Right atrium auricular region (tissue), 2 donors: Measurements from ENCODE around the gene MPZL1. TPM values are rescaled to one million over a fixed set of nuclear protein-coding genes. Genes with fewer than 3 reads are reported as not detected.
A peak's percentile ranks its signal among the peaks of the same experiment; 100 is the strongest.

ENCODE experiments used
- DNase-seq: peaks from one replicate; pipeline ENCODE4 v3.0.0-alpha.2; 2019; ENCODE audit warnings: low spot score
- H3K27ac ChIP-seq, 2 donors: fragments of 200-600 bp; sonication (generic); 1 replicate in 1 of 2; 2 replicates in 1 of 2; pipeline ENCODE4 v1.5.1; 2016 to 2019
- H3K27me3 ChIP-seq, 2 donors: fragments of 200-600 bp; sonication (generic); one replicate each; pipeline versions ENCODE4 v1.5.1 to v1.6.0; 2017 to 2019
- H3K36me3 ChIP-seq: fragments of 200-600 bp; sonication (generic); one replicate; pipeline ENCODE4 v1.5.1; 2016
- H3K4me1 ChIP-seq, 2 donors: fragments of 200-600 bp; sonication (generic); one replicate each; pipeline versions ENCODE4 v1.5.1 to v1.6.0; 2017 to 2019
- H3K4me3 ChIP-seq, 2 donors: fragments of 200-600 bp; sonication (generic); 1 replicate in 1 of 2; 2 replicates in 1 of 2; pipeline ENCODE4 v1.5.1; 2017 to 2019; ENCODE audit warnings: mild to moderate bottlenecking in 1 of 2, moderate library complexity in 1 of 2
- H3K9me3 ChIP-seq, 2 donors: fragments of 200-600 bp; sonication (generic); one replicate each; pipeline ENCODE4 v1.5.1; 2019
- CTCF ChIP-seq, 2 donors: fragments of 200-600 bp; sonication (generic); IDR thresholded peaks; one replicate each; pipeline ENCODE4 v1.5.1; 2019; ENCODE audit warnings: antibody characterized with exemption in 2 of 2
- total RNA-seq, 2 donors: library from RNA; depleted of rRNA; stranded (reverse); fragments of >200 nt; gene quantifications; one replicate each; pipeline ENCODE4 v1.1.0, GENCODE V29; 2016

MPZL1 gene
- total RNA-seq, 2 donors from 2014 or later: 22.4 to 52.0 TPM

DNA sequence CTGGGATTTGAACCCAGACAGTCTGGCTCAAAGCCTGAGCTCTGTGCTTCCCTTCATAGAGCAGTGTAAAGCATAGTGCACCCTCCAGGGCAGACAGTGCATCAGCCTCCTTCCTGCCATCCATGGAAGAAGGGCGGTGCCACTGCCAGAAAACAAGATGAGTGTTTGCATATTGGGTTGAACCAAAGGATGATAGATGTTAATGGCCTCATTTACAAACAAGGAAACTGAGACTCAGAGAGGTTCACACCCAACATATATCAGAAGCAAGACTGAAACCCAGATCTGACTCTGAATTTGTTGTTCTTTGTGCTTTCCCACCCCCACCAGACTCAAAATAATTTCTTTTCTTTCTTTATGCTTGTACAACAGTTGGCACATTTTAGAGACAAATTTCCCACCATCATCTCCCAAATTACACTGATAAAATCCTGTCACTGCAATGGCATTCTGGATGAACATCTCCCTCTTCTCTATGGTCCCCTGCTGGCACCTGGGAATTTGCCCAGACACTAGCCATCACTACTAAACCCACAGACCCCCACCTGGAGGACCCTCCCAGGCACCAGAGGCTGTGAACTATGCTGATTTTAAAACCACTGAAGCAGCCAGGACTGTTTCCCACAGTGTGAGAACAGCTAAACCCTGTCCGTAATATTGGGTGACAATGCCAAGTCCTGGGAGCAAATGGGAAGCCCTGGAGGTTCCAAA lies 45.4 kb upstream of the MPZL1 start:
- H3K4me3 ChIP-seq: no peak overlapping the region
- no peak for DNase-seq
- peaks cover 11% of the 10 kb centered on the region for H3K36me3 ChIP-seq
- H3K27ac ChIP-seq: no peak overlapping the region
- no peak for TF ChIP-seq CTCF (IDR thresholded peaks at IDR 0.05)
- peaks cover 3 to 38% of the 10 kb centered on the region in 2 donors for H3K4me1 ChIP-seq
- no peaks in the 10 kb centered on the region for H3K27me3 ChIP-seq
- no peaks in the 10 kb centered on the region for H3K9me3 ChIP-seq

GRCh38 chr1:167676916-167677848 lies 44.6 kb upstream of the MPZL1 start:
- DNase-seq: no peak
- no peaks in the 10 kb centered on the region for H3K27me3 ChIP-seq
- TF ChIP-seq CTCF (IDR thresholded peaks at IDR 0.05): no peak
- peaks cover 3 to 40% of the 10 kb centered on the region in 2 donors for H3K4me1 ChIP-seq
- no peak overlapping the region for H3K27ac ChIP-seq
- H3K36me3 ChIP-seq: peaks cover 11% of the 10 kb centered on the region
- H3K4me3 ChIP-seq: no peak overlapping the region
- no peaks in the 10 kb centered on the region for H3K9me3 ChIP-seq

GRCh38 chr1:167678422-167678821 lies 43.4 kb upstream of the MPZL1 start:
- no peaks in the 10 kb centered on the region for H3K27me3 ChIP-seq
- H3K36me3 ChIP-seq: peaks cover 7% of the 10 kb centered on the region
- H3K4me3 ChIP-seq: no peak overlapping the region
- no peak for DNase-seq
- TF ChIP-seq CTCF (IDR thresholded peaks at IDR 0.05): no peak
- no peaks in the 10 kb centered on the region for H3K9me3 ChIP-seq
- peaks cover 3 to 52% of the 10 kb centered on the region in 2 donors for H3K4me1 ChIP-seq
- H3K27ac ChIP-seq: no peak overlapping the region

- H3K36me3 ChIP-seq: peaks cover 2% of the 10 kb centered on the region
- H3K9me3 ChIP-seq: no peaks in the 10 kb centered on the region
- H3K4me3 ChIP-seq: no peak overlapping the region
- H3K4me1 ChIP-seq: peaks cover 3 to 57% of the 10 kb centered on the region in 2 donors
- no peak overlapping the region for H3K27ac ChIP-seq
- no peak for TF ChIP-seq CTCF (IDR thresholded peaks at IDR 0.05)
- H3K27me3 ChIP-seq: no peaks in the 10 kb centered on the region
- DNase-seq: no peak
Measured at GRCh38 chr1:167678838-167679237, 42.9 kb upstream of the MPZL1 start.

GRCh38 chr1:167679714-167680113 lies 42.1 kb upstream of the MPZL1 start:
- Histone ChIP-seq H3K4me3 (no peak overlapping the region), H3K36me3 (no peaks in the 10 kb centered on the region), H3K9me3 (no peaks in the 10 kb centered on the region), H3K27ac (peak overlapping the region; percentile 82 to 84), H3K4me1 (peaks cover 3 to 65% of the 10 kb centered on the region in 2 donors), H3K27me3 (no peaks in the 10 kb centered on the region)
- no peak for TF ChIP-seq CTCF (IDR thresholded peaks at IDR 0.05)
- no peak for DNase-seq
